Activated CD8-positive, alpha-beta memory T cell treated with anti-CD3 and anti-CD28 coated beads, Interleukin-2, amount 10 ng/mL, durations not matched to agents 7 days and 5 days (primary cell): ENCODE results near the gene OAS3. TPM values are rescaled to one million over a fixed set of nuclear protein-coding genes. Genes with fewer than 3 reads are reported as not detected.
A peak's percentile ranks its signal among the peaks of the same experiment; 100 is the strongest.
"Not testable (repeated sequence)": the region's sequence is repeated elsewhere in the genome, so short reads cannot be mapped to it uniquely, and the experiment has no call there.

ENCODE experiments used
- ATAC-seq: fragments of 150-1000 bp; cut with Tn5 transposase; one replicate; pipeline ENCODE4 v1.10.0; 2021; ENCODE audit warnings: moderate library complexity
- CTCF ChIA-PET: fragments of 350-600 bp; sonication (Branson Sonifier 250); formaldehyde crosslinking; loops from one replicate; lab custom pipeline; 2021; ENCODE audit warnings: antibody characterized with exemption; lab: Charles Lee
- DNase-seq: peaks from one replicate; pipeline ENCODE4 v3.0.0-alpha.2; 2020
- H3K27ac Mint-ChIP-seq: one replicate; pipeline ENCODE4 v1.8.0; 2021; ENCODE audit warnings: mild to moderate bottlenecking, mixed read lengths
- H3K27me3 Mint-ChIP-seq: one replicate; pipeline ENCODE4 v1.8.0; 2021; ENCODE audit warnings: mixed read lengths
- H3K36me3 Mint-ChIP-seq: one replicate; pipeline ENCODE4 v1.8.0; 2021; ENCODE audit warnings: mild to moderate bottlenecking, mixed read lengths
- H3K4me1 Mint-ChIP-seq: one replicate; pipeline ENCODE4 v1.8.0; 2021; ENCODE audit warnings: mixed read lengths
- H3K4me3 Mint-ChIP-seq: one replicate; pipeline ENCODE4 v1.8.0; 2021; ENCODE audit warnings: mild to moderate bottlenecking, moderate library complexity, mixed read lengths
- H3K9me3 Mint-ChIP-seq: one replicate; pipeline ENCODE4 v1.8.0; 2022; ENCODE audit warnings: low read depth, mixed read lengths
- total RNA-seq, 2 experiments: library from RNA; stranded (reverse); gene quantifications; one replicate each; pipeline ENCODE4 v1.2.3, GENCODE V29; 2021

OAS3 gene
- total RNA-seq, 2 experiments from 2014 or later, result 290 to 394 TPM

GRCh38 chr12:112907415-112908157 is 30.7 kb upstream of the OAS3 start:
- H3K27me3 Mint-ChIP-seq, result no peaks in the 10 kb centered on the region
- peak; percentile 40 for DNase-seq
- peak; percentile 14 for ATAC-seq
- CTCF ChIA-PET, result interaction anchor here (0.9 to 4.1 kb wide), 11 partner anchors 10 to 277 kb away, joined by 3 to 20 read pairs (median 5); partner anchors contain the start of genes OAS2 and OAS3
- peaks cover 59% of the 10 kb centered on the region for H3K36me3 Mint-ChIP-seq
- H3K4me1 Mint-ChIP-seq, result peaks cover 73% of the 10 kb centered on the region
- peak overlapping the region; percentile 97 for H3K27ac Mint-ChIP-seq
- H3K4me3 Mint-ChIP-seq, result peak overlapping the region; percentile 97
- H3K9me3 Mint-ChIP-seq, result peaks cover 6% of the 10 kb centered on the region

DNA sequence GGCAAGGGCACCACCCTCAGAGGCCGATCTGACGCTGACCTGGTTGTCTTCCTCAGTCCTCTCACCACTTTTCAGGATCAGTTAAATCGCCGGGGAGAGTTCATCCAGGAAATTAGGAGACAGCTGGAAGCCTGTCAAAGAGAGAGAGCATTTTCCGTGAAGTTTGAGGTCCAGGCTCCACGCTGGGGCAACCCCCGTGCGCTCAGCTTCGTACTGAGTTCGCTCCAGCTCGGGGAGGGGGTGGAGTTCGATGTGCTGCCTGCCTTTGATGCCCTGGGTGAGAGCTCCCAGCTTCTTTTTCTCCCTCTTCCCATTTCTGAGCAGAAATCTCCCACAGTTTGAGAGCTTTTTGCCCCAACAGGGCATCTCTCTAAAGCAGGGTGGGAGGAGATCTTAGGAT is 29.7 kb upstream of the OAS3 start:
- H3K27me3 Mint-ChIP-seq, result no peaks in the 10 kb centered on the region
- no peak for ATAC-seq
- peaks cover 75% of the 10 kb centered on the region for H3K4me1 Mint-ChIP-seq
- peak overlapping the region; percentile 97 for H3K4me3 Mint-ChIP-seq
- H3K9me3 Mint-ChIP-seq, result peaks cover 13% of the 10 kb centered on the region
- CTCF ChIA-PET, result interaction anchor here (0.9 to 4.1 kb wide), 6 partner anchors 8 to 84 kb away, joined by 3 to 20 read pairs (median 8); partner anchors contain the start of genes OAS2 and OAS3
- peak; percentile 38 for DNase-seq
- peak overlapping the region; percentile 97 for H3K27ac Mint-ChIP-seq
- H3K36me3 Mint-ChIP-seq, result peaks cover 69% of the 10 kb centered on the region

DNA sequence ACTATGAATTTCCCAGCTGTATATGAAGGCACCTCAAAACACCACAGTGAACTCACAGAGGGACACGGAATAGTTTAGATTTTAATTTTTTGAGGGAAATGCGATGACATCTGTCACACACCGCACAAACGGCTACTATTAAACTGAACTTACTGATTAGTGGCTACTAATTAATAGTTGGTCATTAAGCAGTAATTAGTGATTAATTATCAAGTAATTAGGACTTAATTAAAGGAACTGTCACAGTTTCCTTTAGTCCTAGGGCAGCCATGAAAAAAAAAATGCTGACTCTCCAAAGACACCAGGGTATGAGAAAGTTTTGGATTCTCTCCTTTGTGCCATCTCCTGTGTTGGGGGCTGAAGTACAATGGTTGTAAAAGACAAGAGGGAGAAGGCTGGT is 28.6 kb upstream of the OAS3 start:
- H3K27me3 Mint-ChIP-seq, result no peaks in the 10 kb centered on the region
- CTCF ChIA-PET, result interaction anchor here (0.7 to 1.7 kb wide), 2 partner anchors 9 to 83 kb away, joined by 3 to 8 read pairs; no protein-coding TSS in a partner anchor
- H3K4me3 Mint-ChIP-seq, result peak overlapping the region; percentile 97
- DNase-seq (no peak), ATAC-seq (no peak)
- peak overlapping the region; percentile 97 for H3K27ac Mint-ChIP-seq
- H3K9me3 Mint-ChIP-seq, result peaks cover 13% of the 10 kb centered on the region
- H3K36me3 Mint-ChIP-seq, result peaks cover 80% of the 10 kb centered on the region
- peaks cover 76% of the 10 kb centered on the region for H3K4me1 Mint-ChIP-seq

DNA sequence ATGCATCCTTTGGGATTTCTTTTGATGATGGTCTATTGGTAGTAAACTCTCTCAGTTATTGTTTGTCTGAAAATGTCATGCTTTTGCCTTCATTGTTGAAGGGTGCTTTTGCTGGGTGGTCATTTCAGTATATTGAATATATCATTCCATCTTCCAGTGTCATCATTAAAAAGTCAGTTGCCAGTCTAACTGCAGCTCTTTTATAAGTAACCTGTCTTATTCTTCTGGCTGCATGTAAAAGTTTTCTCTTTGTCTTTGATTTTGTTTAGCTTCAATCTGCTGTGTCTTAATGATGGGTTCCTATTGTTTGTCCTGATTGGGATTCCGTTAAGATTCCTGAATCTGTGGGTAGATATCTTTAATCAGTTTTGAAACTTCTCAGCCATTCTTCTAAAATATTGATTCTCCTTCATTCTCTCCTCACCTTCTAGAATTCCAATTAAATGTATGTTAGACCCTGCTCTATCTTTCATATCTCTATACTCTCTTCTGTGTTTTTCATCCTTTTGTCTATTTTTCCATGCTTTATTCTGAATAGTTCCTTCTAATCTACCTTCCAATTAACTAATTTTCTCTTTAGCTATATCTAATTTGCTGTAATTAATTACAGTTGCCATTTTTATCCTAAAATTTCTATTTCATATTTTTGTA is 25.1 kb upstream of the OAS3 start:
- H3K27ac Mint-ChIP-seq, result no peak overlapping the region
- DNase-seq, result no peak
- H3K27me3 Mint-ChIP-seq, result no peaks in the 10 kb centered on the region
- H3K4me1 Mint-ChIP-seq, result peaks cover 74% of the 10 kb centered on the region
- H3K9me3 Mint-ChIP-seq, result peaks cover 13% of the 10 kb centered on the region
- H3K4me3 Mint-ChIP-seq, result no peak overlapping the region
- no peak for ATAC-seq
- CTCF ChIA-PET, result no interaction called here
- H3K36me3 Mint-ChIP-seq, result peaks cover 97% of the 10 kb centered on the region

- ATAC-seq, H3K4me3 Mint-ChIP-seq, H3K27me3 Mint-ChIP-seq, CTCF ChIA-PET, DNase-seq, H3K27ac Mint-ChIP-seq: not testable (repeated sequence)
- Mint-ChIP-seq H3K4me1 (peaks cover 67% of the 10 kb centered on the region), H3K36me3 (peaks cover 97% of the 10 kb centered on the region), H3K9me3 (peaks cover 13% of the 10 kb centered on the region)
These were observed 24.4 kb upstream of the OAS3 start for GRCh38 chr12:112913888-112914287.

GRCh38 chr12:112916270-112916669 is 22.0 kb upstream of the OAS3 start:
- H3K36me3 Mint-ChIP-seq, result peaks cover 94% of the 10 kb centered on the region

GRCh38 chr12:112919121-112919520 is 19.2 kb upstream of the OAS3 start:
- Mint-ChIP-seq H3K36me3 (peaks cover 86% of the 10 kb centered on the region), H3K4me3 (no peak overlapping the region), H3K27me3 (no peaks in the 10 kb centered on the region), H3K4me1 (peaks cover 21% of the 10 kb centered on the region), H3K27ac (no peak overlapping the region), H3K9me3 (no peaks in the 10 kb centered on the region)
- DNase-seq (peak; percentile 31), ATAC-seq (no peak)
- CTCF ChIA-PET, result no interaction called here

More at GRCh38 chr12:112916270-112916669, 22.0 kb upstream of the OAS3 start:
- CTCF ChIA-PET, result interaction anchor here (1.3 to 1.7 kb wide), 3 partner anchors 9 to 15 kb away, joined by 5 to 6 read pairs (median 5); no protein-coding TSS in a partner anchor
- H3K9me3 Mint-ChIP-seq, result peaks cover 13% of the 10 kb centered on the region
- ATAC-seq, result no peak
- peaks cover 44% of the 10 kb centered on the region for H3K4me1 Mint-ChIP-seq
- H3K27ac Mint-ChIP-seq, result no peak overlapping the region
- no peaks in the 10 kb centered on the region for H3K27me3 Mint-ChIP-seq
- H3K4me3 Mint-ChIP-seq, result no peak overlapping the region
- no peak for DNase-seq

DNA sequence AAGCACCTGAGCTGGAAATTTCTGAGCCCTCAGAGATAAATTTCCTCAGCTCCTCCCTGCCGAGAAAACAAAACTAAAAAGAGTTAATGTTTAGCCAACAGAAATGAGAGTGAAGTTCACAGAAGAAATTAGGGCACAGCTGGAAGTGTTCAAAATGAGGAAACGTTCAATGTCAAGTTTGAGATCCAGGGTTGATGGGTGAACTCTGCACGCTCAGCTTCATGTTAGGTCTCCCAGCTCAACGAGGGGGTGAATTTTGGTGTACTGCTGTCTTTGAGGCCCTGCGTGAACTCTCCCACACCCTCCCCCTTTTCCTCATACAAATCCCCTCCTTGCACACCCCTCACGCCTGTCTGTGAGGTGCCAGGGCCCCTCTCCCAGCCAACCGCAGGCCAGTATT is 13.3 kb upstream of the OAS3 start:
- ATAC-seq, result no peak
- no peaks in the 10 kb centered on the region for H3K9me3 Mint-ChIP-seq
- DNase-seq, result peak; percentile 28
- H3K27me3 Mint-ChIP-seq, result no peaks in the 10 kb centered on the region
- CTCF ChIA-PET, result interaction anchor here (0.8 kb wide), 1 partner anchor 24 kb away, joined by 4 read pairs; no protein-coding TSS in a partner anchor
- no peak overlapping the region for H3K27ac Mint-ChIP-seq
- peaks cover 75% of the 10 kb centered on the region for H3K36me3 Mint-ChIP-seq
- H3K4me1 Mint-ChIP-seq, result peaks cover 5% of the 10 kb centered on the region
- no peak overlapping the region for H3K4me3 Mint-ChIP-seq

DNA sequence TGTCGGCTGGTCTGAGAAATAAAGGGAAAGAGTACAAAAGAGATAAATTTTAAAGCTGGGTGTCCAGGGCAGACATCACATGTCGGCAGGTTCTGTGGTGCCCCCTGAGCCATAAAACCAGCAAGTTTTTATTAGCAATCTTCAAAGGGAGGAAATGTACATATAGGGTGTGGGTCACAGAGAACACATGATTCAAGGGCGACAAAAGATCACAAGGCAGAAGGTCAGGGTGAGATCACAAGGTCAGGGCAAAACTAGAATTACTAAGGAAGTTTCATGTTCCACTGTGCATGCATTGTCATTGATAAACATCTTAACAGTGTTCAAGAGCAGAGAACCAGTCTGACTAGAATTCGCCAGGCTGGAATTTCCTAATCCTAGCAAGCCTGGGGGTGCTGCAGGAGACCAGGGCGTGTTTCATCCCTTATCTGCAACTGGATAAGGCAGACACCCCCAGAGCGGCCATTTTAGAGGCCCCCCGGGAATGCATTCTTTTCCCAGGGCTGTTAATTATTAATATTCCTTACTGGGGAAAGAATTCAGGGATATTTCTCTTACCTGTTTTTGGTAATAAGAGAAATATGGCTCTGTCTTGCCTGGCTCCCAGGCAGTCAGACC is 11.7 kb upstream of the OAS3 start:
- H3K9me3 Mint-ChIP-seq, H3K4me1 Mint-ChIP-seq, H3K27ac Mint-ChIP-seq, H3K27me3 Mint-ChIP-seq, ATAC-seq, H3K4me3 Mint-ChIP-seq, CTCF ChIA-PET: not testable (repeated sequence)
- DNase-seq, result peak; percentile 22
- H3K36me3 Mint-ChIP-seq, result peaks cover 68% of the 10 kb centered on the region

GRCh38 chr12:112927475-112927874 is 10.8 kb upstream of the OAS3 start:
- no peak for ATAC-seq
- no peaks in the 10 kb centered on the region for H3K27me3 Mint-ChIP-seq
- H3K4me3 Mint-ChIP-seq, result no peak overlapping the region
- H3K27ac Mint-ChIP-seq, result no peak overlapping the region
- H3K4me1 Mint-ChIP-seq, result peaks cover 5% of the 10 kb centered on the region
- H3K36me3 Mint-ChIP-seq, result peaks cover 62% of the 10 kb centered on the region
- H3K9me3 Mint-ChIP-seq, result no peaks in the 10 kb centered on the region
- CTCF ChIA-PET, result no interaction called here
- peak; percentile 23 for DNase-seq

- Mint-ChIP-seq H3K4me1 (peaks cover 5% of the 10 kb centered on the region), H3K36me3 (peaks cover 59% of the 10 kb centered on the region), H3K9me3 (no peaks in the 10 kb centered on the region), H3K27ac (no peak overlapping the region), H3K4me3 (no peak overlapping the region), H3K27me3 (no peaks in the 10 kb centered on the region)
- peak; percentile 31 for DNase-seq
- CTCF ChIA-PET, result no interaction called here
- no peak for ATAC-seq
These were observed 10.3 kb upstream of the OAS3 start for GRCh38 chr12:112927925-112928324.

GRCh38 chr12:112928978-112929377 is 9.3 kb upstream of the OAS3 start:
- DNase-seq, result peak; percentile 38
- Mint-ChIP-seq H3K27ac (no peak overlapping the region), H3K9me3 (no peaks in the 10 kb centered on the region), H3K36me3 (peaks cover 49% of the 10 kb centered on the region), H3K4me3 (no peak overlapping the region), H3K27me3 (no peaks in the 10 kb centered on the region), H3K4me1 (peaks cover 3% of the 10 kb centered on the region)
- CTCF ChIA-PET, result interaction anchor here (1.2 kb wide), 1 partner anchor 29 kb away, joined by 3 read pairs; no protein-coding TSS in a partner anchor
- no peak for ATAC-seq

GRCh38 chr12:112929715-112930114 is 8.6 kb upstream of the OAS3 start:
- peaks cover 44% of the 10 kb centered on the region for H3K36me3 Mint-ChIP-seq
- H3K4me1 Mint-ChIP-seq, result peaks cover 6% of the 10 kb centered on the region
- ATAC-seq (no peak), DNase-seq (no peak)
- H3K4me3 Mint-ChIP-seq, result no peak overlapping the region
- CTCF ChIA-PET, result interaction anchor here (1.2 kb wide), 1 partner anchor 30 kb away, joined by 3 read pairs; no protein-coding TSS in a partner anchor
- no peak overlapping the region for H3K27ac Mint-ChIP-seq
- no peaks in the 10 kb centered on the region for H3K27me3 Mint-ChIP-seq
- no peaks in the 10 kb centered on the region for H3K9me3 Mint-ChIP-seq
